GM12874 (cell line): ENCODE data around the gene CEP192.

ENCODE experiments used
- TF ChIP-seq, protein P1 (sequence below): IDR thresholded peaks from 2 replicates; pipeline ENCODE4 v1.5.1; 2011; ENCODE audit warnings: low read depth, mild to moderate bottlenecking, control low read depth, low read length, moderate library complexity; ENCODE audit not compliant: insufficient read depth

CEP192 gene

DNA sequence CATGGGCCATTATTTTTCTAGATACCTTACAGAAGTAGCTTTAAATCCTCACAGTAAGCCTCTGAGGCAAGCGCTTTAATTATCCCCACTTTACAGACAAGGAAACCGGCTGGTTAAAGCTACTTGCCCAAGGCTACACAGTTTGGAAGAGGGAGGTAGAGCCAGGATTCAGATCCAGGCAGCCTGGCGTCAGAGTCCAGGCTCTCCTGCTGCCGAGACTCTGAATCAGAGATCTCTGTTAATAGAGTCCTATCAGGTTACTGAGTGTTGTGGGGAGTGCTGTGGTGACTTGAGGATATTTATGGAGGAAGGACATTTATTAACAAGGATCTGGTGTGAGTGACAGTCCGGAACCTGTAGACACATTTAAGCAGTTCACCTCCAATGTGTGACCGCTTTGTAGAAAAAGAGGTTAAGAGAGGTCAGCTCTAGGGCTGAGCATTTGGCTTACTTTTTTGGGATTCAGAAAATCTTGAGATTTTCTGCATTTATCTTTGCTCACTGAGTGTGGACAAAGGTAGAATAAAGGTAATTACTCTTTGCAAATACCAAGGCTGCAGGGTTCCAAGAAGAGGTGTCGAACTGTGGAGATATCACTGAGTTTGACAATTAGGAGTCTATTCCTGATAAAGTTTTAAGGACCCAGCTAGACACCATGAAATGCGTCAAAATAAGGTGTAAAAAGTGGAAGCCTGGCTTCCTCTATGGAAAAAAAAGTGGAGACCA, 1.6 kb upstream of the CEP192 start:
- TF ChIP-seq, protein P1, sequence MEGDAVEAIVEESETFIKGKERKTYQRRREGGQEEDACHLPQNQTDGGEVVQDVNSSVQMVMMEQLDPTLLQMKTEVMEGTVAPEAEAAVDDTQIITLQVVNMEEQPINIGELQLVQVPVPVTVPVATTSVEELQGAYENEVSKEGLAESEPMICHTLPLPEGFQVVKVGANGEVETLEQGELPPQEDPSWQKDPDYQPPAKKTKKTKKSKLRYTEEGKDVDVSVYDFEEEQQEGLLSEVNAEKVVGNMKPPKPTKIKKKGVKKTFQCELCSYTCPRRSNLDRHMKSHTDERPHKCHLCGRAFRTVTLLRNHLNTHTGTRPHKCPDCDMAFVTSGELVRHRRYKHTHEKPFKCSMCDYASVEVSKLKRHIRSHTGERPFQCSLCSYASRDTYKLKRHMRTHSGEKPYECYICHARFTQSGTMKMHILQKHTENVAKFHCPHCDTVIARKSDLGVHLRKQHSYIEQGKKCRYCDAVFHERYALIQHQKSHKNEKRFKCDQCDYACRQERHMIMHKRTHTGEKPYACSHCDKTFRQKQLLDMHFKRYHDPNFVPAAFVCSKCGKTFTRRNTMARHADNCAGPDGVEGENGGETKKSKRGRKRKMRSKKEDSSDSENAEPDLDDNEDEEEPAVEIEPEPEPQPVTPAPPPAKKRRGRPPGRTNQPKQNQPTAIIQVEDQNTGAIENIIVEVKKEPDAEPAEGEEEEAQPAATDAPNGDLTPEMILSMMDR = no peak

DNA sequence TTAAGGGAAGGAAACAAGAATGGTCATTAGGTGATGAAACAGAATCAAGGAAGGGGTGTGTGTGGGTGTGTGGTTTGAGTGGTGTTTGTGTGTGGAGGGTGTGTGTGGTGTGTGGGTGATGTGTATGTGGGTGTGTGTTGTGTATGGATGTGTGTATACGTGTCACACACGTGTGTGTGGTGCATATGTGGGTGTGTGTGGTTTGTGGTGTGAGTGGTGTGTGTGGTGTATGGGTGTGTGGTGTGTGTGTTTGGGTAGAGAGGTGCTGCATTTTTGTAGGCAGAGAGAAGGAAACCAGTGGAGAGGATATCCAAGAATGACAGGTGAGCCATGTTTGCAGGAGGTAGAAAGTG, 1.1 kb upstream of the CEP192 start:
- TF ChIP-seq, protein P1 = no peak

GRCh38 chr18:12990641-12990966, 558 bp upstream of the CEP192 start:
- TF ChIP-seq, protein P1 = no peak

DNA sequence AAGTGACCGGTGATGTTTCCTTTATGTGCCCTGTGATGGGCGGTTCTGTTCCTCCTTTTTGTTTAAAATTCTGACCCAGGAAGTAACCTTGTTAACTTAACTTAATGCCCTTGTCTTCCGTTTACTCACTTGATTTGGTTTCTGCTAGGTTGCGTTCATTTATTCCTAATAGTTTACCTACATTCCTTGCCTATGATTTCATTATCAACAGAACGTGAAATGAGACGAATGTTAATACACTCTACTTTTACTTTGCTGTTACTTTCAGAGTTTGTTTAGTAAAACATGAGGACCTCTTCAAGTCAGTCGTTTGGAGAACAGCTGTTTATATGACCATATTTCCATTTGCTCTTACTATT, 638 bp downstream of the CEP192 start:
- TF ChIP-seq, protein P1 = no peak

DNA sequence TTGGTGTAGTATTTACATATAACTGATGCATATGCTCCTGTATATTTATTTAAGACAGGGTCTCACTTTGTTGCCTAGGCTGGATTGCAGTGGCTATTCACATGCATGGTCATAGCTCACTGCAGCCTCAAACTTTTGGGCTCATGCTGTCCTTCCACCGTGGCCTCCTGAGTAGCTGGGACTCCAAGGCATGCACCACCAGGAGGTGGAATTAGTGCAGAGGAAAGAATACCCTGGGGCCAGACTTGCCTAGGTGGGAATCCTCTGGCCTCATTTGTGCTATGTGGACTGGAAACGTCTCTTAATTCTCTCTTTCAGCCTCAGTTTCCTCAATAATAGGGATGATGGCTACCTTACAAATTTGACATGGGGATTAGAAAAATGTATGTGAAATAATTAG, 2.3 kb downstream of the CEP192 start:
- TF ChIP-seq, protein P1 = no peak

GRCh38 chr18:12995424-12995823, 4.3 kb downstream of the CEP192 start:
- TF ChIP-seq, protein P1 = no peak

DNA sequence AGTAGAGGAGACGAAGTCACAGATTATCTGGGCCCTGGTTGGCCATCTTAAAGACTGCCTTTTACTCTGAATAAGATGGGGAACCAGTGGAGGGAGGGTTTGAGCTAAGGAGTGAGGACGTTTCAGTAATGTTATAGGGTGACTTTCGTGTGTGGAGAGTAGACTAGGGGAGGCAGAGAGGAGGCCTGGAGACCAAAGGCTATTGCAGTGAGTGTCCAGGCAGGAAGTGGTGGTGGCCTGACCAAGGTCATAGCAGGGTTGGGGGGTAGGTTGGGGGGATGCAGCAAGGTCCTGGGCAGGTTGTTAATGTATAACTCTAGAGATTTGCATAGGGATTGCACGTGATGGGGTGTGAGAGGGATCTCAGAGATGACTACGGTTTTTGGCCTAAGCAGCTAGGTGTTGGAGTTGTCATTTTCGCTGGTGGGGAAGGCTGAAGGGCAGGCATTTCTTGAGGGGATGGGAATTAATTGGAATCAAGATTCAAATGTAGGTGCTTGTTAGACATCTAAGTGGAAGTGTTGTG, 4.9 kb downstream of the CEP192 start:
- TF ChIP-seq, protein P1 = no peak
